ENCODE results near the gene CHKB. TPM values are rescaled to one million over a fixed set of nuclear protein-coding genes. Genes with fewer than 3 reads are reported as not detected.
A peak's percentile ranks its signal among the peaks of the same experiment; 100 is the strongest.
"Not testable (repeated sequence)": the region's sequence is repeated elsewhere in the genome, so short reads cannot be mapped to it uniquely, and the experiment has no call there.

Gene CHKB
- total and polyA plus RNA-seq, 8 donors: 20.4 to 283 (median 31.7) TPM

DNA sequence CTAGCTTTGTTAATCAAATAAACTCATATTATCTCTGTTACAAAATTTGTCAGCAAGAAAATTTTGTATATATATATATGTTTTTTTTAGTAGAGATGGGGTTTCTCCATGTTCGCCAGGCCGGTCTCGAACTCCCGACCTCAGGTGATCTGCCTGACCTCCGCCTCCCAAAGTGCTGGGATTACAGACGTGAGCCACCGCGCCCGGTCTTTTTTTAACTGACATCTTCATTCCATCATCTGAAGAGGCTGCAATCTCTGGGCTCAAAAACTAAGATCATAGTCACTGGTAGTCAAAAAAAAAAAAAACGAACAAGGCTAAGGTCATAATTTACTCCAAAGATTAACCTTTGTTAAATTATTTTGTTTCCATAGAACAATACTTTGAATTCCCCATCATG is 42.3 kb downstream of the CHKB start:
- Histone ChIP-seq H3K9me3 (no peaks in the 10 kb centered on the region), H3K27me3 (no peaks in the 10 kb centered on the region), H3K4me1 (peaks cover 0 to 19% (median 7%) of the 10 kb centered on the region in 3 donors), H3K36me3 (no peaks in the 10 kb centered on the region), H3K27ac (peak overlapping the region in 2 of 4 donors; percentile 92 to 98), H3K4me3 (no peak overlapping the region)
- ATAC-seq (no peak), FAIRE-seq (no peak), DNase-seq (peak in 1 of 6 donors; percentile 12)
- TF ChIP-seq, protein P1, sequence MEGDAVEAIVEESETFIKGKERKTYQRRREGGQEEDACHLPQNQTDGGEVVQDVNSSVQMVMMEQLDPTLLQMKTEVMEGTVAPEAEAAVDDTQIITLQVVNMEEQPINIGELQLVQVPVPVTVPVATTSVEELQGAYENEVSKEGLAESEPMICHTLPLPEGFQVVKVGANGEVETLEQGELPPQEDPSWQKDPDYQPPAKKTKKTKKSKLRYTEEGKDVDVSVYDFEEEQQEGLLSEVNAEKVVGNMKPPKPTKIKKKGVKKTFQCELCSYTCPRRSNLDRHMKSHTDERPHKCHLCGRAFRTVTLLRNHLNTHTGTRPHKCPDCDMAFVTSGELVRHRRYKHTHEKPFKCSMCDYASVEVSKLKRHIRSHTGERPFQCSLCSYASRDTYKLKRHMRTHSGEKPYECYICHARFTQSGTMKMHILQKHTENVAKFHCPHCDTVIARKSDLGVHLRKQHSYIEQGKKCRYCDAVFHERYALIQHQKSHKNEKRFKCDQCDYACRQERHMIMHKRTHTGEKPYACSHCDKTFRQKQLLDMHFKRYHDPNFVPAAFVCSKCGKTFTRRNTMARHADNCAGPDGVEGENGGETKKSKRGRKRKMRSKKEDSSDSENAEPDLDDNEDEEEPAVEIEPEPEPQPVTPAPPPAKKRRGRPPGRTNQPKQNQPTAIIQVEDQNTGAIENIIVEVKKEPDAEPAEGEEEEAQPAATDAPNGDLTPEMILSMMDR (IDR thresholded peaks at IDR 0.05): no peak
- intact Hi-C loops (cut with DNase I): no loop called here
- 71 to 85% methylated on average over 10 of the region's 10 CpGs for WGBS, 2 donors

DNA sequence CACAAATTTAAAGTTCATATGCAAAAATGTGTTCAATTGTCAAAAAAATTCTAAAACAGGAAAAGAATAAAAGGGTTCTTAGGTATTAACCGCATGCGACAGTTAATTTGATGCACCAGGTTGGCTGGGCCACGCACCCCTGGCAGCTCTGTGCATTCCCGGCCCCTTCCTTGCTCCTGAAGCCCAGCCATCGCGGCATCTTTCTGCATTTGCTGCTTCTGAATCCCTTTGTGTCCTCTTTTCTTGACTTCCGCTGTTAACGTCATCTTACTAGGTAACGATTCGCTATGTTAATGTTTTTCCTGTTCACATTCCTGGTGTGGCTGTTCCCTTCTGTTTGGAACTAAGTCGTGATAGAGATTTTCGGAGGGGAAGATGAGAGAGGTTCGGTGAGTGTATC is 44.9 kb downstream of the CHKB start:
- DNase-seq: no peak
- H3K4me1 ChIP-seq: peaks cover 0 to 28% (median 7%) of the 10 kb centered on the region in 3 donors
- no peaks in the 10 kb centered on the region for H3K36me3 ChIP-seq
- TF ChIP-seq, protein P1 (IDR thresholded peaks at IDR 0.05): no peak
- peaks cover 0 to under 1% (median 0%) of the 10 kb centered on the region in 4 donors for H3K27me3 ChIP-seq
- H3K27ac ChIP-seq: peak overlapping the region in 2 of 4 donors; percentile 92 to 98
- no peak overlapping the region for H3K4me3 ChIP-seq
- FAIRE-seq: no peak
- WGBS, 2 donors: 80 to 86% methylated on average over 13 of the region's 13 CpGs
- no peak for ATAC-seq
- intact Hi-C loops (cut with DNase I): no loop called here
- H3K9me3 ChIP-seq: no peaks in the 10 kb centered on the region

DNA sequence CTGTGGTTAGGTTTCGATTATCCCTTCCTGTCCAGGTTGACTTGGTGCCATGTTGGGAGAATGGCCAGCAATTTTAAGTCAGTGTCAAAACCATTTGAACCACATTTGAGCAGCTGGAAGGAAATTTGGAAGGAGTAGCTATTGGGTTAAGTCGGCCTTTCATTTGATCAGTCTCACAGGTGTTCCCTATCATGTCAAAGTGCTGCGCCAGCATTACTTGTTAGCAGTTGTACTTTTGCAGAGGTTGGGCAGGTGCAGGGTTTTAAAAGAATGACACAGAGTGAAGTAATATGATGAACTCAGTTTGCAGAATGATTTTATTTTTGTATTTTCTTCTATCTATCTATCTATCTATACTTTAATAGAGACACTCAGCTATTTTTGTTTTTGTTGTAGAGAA is 46.4 kb downstream of the CHKB start:
- Histone ChIP-seq H3K27me3 (peaks cover 0 to 3% (median 0%) of the 10 kb centered on the region in 4 donors), H3K27ac (no peak overlapping the region), H3K4me3 (no peak overlapping the region), H3K4me1 (peaks cover 4 to 34% (median 7%) of the 10 kb centered on the region in 3 donors), H3K9me3 (no peaks in the 10 kb centered on the region), H3K36me3 (no peaks in the 10 kb centered on the region)
- TF ChIP-seq, protein P1 (IDR thresholded peaks at IDR 0.05): no peak
- FAIRE-seq (no peak), DNase-seq (no peak), ATAC-seq (no peak)
- WGBS, 2 donors: 65 to 67% methylated on average over 3 of the region's 3 CpGs
- intact Hi-C loops (cut with DNase I): no loop called here

DNA sequence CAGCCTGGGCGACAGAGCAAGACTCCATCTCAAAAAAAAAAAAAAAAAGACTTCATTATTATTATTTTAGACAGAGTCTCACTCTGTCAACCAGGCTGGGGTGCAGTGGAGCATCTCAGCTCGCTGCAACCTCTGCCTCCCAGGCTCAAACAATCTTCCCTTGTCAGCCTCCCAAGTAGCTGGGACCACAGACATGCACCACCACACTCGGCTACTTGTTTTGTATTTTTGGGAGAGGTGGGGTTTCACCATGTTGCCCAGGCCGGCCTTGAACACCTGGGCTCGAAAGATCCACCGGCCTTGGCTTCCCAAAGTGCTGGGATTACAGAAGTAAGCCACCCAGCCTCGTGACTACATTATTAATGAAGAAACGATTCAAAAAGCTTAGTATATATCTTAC is 47.5 kb downstream of the CHKB start:
- Histone ChIP-seq H3K9me3 (no peaks in the 10 kb centered on the region), H3K4me1 (peaks cover 7 to 34% (median 15%) of the 10 kb centered on the region in 3 donors), H3K27ac (peak overlapping the region in 1 of 4 donors; percentile 22), H3K27me3 (peaks cover 0 to 9% (median 0%) of the 10 kb centered on the region in 4 donors), H3K4me3 (no peak overlapping the region), H3K36me3 (no peaks in the 10 kb centered on the region)
- FAIRE-seq: no peak
- WGBS, 2 donors: 70 to 81% methylated on average over 7 to 8 of the region's 8 CpGs
- TF ChIP-seq, protein P1 (IDR thresholded peaks at IDR 0.05): no peak
- ATAC-seq: no peak
- intact Hi-C loops (cut with DNase I): no loop called here
- peak in 1 of 6 donors; percentile 10 for DNase-seq

DNA sequence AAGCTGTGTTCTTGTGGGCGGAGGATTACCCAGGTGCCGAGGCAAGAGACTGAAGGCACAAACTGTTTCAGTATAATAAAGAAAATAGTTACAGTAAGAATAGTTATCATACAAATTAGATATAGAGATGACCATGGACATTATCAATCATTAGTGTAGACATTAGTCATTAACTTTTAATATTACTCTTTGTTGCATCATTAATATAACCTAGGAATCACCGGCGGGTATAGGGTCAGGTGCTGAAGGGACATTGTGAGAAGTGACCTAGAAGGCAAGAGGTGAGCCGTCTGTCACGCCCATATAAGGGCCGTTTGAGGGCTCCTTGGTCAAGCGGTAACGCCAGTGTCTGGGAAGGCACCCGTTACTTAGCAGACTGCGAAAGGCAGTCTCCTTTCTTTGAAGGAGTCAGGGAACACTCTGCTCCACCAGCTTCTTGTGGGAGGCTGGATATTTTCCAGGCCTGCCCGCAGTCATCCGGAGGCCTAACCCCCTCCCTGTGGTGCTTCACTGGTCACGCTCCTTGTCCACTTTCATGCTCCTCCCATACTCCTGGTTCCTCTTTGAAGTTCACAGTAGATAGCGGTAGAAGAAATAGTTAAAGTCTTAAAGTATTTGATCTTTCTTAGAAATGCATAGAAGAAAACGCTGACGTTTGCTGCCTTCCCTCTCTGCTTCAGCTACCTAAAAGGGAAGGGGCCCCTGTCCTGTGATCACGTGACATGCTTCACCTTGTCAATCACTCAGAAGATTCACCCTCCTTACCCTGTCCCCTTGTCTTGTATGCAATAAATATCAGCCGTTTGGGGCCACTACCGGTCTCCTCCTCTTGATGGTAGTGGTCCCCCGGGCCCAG is 48.6 kb downstream of the CHKB start:
- H3K9me3 ChIP-seq; intact Hi-C loops (cut with DNase I); ATAC-seq; H3K27me3 ChIP-seq; FAIRE-seq; H3K4me3 ChIP-seq; H3K36me3 ChIP-seq: not testable (repeated sequence)
- 56 to 71% methylated on average over 21 of the region's 21 CpGs for WGBS, 2 donors
- Histone ChIP-seq H3K4me1 (peaks cover 3 to 28% (median 15%) of the 10 kb centered on the region in 3 donors), H3K27ac (peak overlapping the region in 2 of 4 donors; percentile 22 to 94)
- DNase-seq: peak in 1 of 6 donors; percentile 54
